HG03571 (cell line): ENCODE results near the gene ACOD1.
"Not testable (repeated sequence)": the region's sequence is repeated elsewhere in the genome, so short reads cannot be mapped to it uniquely, and the experiment has no call there.

Experiments
- ATAC-seq: cut with Tn5 transposase; IDR thresholded peaks from one replicate; pipeline ENCODE4 v1.9.1; 2021; ENCODE audit not compliant: unreplicated experiment

The ACOD1 gene

GRCh38 chr13:76950101-76950500 is 1.8 kb downstream of the ACOD1 start:
- ATAC-seq, result no peak

GRCh38 chr13:76953968-76954367 is 5.7 kb downstream of the ACOD1 start:
- no peak for ATAC-seq

- no peak for ATAC-seq
Observed at GRCh38 chr13:76954538-76954937, 6.2 kb downstream of the ACOD1 start.

- ATAC-seq, result no peak
Observed at GRCh38 chr13:76955193-76955592, 6.9 kb downstream of the ACOD1 start.

- ATAC-seq, result no peak
Observed at GRCh38 chr13:76955661-76956060, 7.3 kb downstream of the ACOD1 start.

GRCh38 chr13:76958841-76959432 is 10.6 kb downstream of the ACOD1 start:
- ATAC-seq, result no peak

- ATAC-seq, result not testable (repeated sequence)
Observed at GRCh38 chr13:76959734-76960133, 11.4 kb downstream of the ACOD1 start.

GRCh38 chr13:76965759-76966421 is 17.6 kb downstream of the ACOD1 start:
- no peak for ATAC-seq

- no peak for ATAC-seq
Observed at GRCh38 chr13:76967031-76967430, 18.7 kb downstream of the ACOD1 start.

- ATAC-seq, result no peak
Observed at GRCh38 chr13:76968041-76968440, 19.7 kb downstream of the ACOD1 start.

GRCh38 chr13:76969488-76970365 is 21.4 kb downstream of the ACOD1 start:
- ATAC-seq, result no peak

- ATAC-seq, result no peak
Observed at GRCh38 chr13:76971215-76971614, 22.9 kb downstream of the ACOD1 start.

- ATAC-seq, result no peak
Observed at GRCh38 chr13:76971851-76972829, 23.8 kb downstream of the ACOD1 start.

- no peak for ATAC-seq
Observed at GRCh38 chr13:76973920-76974617, 25.8 kb downstream of the ACOD1 start.

- ATAC-seq, result no peak
Observed at GRCh38 chr13:76974618-76974975, 26.3 kb downstream of the ACOD1 start.

- ATAC-seq, result no peak
Observed at GRCh38 chr13:76975863-76976262, 27.6 kb downstream of the ACOD1 start.

- ATAC-seq, result no peak
Observed at GRCh38 chr13:76976490-76976889, 28.2 kb downstream of the ACOD1 start.

GRCh38 chr13:76976929-76977328 is 28.6 kb downstream of the ACOD1 start:
- no peak for ATAC-seq

- peak; percentile 100 for ATAC-seq
Observed at GRCh38 chr13:76980075-76980718, 31.9 kb downstream of the ACOD1 start.

- ATAC-seq, result no peak
Observed at GRCh38 chr13:76982061-76982460, 33.8 kb downstream of the ACOD1 start.
